Skeletal muscle tissue (tissue), 4 donors: ENCODE data around the gene BPIFB2. TPM values are rescaled to one million over a fixed set of nuclear protein-coding genes. Genes with fewer than 3 reads are reported as not detected.

Source experiments
- H3K27ac ChIP-seq: one replicate; pipeline ENCODE4 v1.7.0; 2013; ENCODE audit warnings: mild to moderate bottlenecking, low read depth, low read length, inconsistent platforms
- H3K27me3 ChIP-seq, 3 donors: one replicate each; pipeline ENCODE4 v1.7.0; 2013; ENCODE audit warnings: low read length in 3 of 3; ENCODE audit not compliant: control insufficient read depth in 3 of 3, insufficient read depth in 3 of 3
- H3K36me3 ChIP-seq, 3 donors: one replicate each; pipeline ENCODE4 v1.7.0; 2013; ENCODE audit warnings: low read length in 3 of 3; ENCODE audit not compliant: control insufficient read depth in 3 of 3, insufficient read depth in 3 of 3
- H3K4me1 ChIP-seq, 3 donors: one replicate each; pipeline ENCODE4 v1.7.0; 2013; ENCODE audit warnings: low read length in 3 of 3, mild to moderate bottlenecking in 3 of 3; ENCODE audit not compliant: control insufficient read depth in 3 of 3, insufficient read depth in 3 of 3
- H3K4me3 ChIP-seq, 3 donors: one replicate each; pipeline ENCODE4 v1.7.0; 2013; ENCODE audit warnings: low read length in 3 of 3
- H3K9ac ChIP-seq, 3 donors: one replicate each; pipeline ENCODE4 v1.7.0; 2013; ENCODE audit warnings: low read length in 3 of 3, mild to moderate bottlenecking in 3 of 3, moderate library complexity in 2 of 3, low read depth in 1 of 3
- H3K9me3 ChIP-seq, 3 donors: one replicate each; pipeline ENCODE4 v1.7.0; 2013; ENCODE audit warnings: low read length in 3 of 3; ENCODE audit not compliant: control insufficient read depth in 3 of 3
- total RNA-seq: library from RNA; depleted of rRNA; stranded (reverse); fragments of >200 nt; gene quantifications from one replicate; pipeline ENCODE4 v1.2.3, GENCODE V29; 2014
- donor health status: Osteomylitis.

The BPIFB2 gene
- total RNA-seq, 1 donor from 2014 or later, result not detected

- Histone ChIP-seq H3K4me1 (no peaks in the 10 kb centered on the region), H3K27me3 (peaks cover 4 to 7% (median 6%) of the 10 kb centered on the region in 3 donors), H3K27ac (no peak overlapping the region), H3K36me3 (no peaks in the 10 kb centered on the region), H3K9me3 (peaks cover 0 to 4% (median 0%) of the 10 kb centered on the region in 3 donors), H3K4me3 (no peak overlapping the region), H3K9ac (no peak overlapping the region)
These were observed 13.9 kb upstream of the BPIFB2 start for GRCh38 chr20:32993496-32994050.

GRCh38 chr20:32995802-32996201 is 11.7 kb upstream of the BPIFB2 start:
- Histone ChIP-seq H3K4me1 (no peaks in the 10 kb centered on the region), H3K4me3 (no peak overlapping the region), H3K27ac (no peak overlapping the region), H3K9me3 (peaks cover 0 to 4% (median 0%) of the 10 kb centered on the region in 3 donors), H3K36me3 (no peaks in the 10 kb centered on the region), H3K9ac (no peak overlapping the region), H3K27me3 (peaks cover 0 to 10% (median 5%) of the 10 kb centered on the region in 3 donors)

DNA sequence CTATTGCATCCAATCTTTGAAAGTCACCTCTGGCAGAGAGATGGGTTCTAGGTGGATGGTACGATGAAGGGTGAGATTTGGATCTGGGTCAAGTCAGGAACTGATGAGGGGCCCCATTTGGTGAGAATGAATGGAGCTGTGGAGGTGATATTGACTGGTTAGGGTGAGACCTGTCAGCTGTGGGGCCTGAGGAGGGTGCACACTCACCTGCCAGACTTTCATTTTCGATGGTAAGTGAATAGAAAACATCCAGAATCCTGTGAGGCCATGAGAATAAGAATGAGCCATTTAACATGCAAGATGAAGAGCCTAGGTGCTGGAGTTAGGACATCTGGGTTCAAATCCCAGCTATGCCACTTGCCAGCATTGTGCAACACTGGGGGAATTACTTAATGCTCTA is 10.1 kb upstream of the BPIFB2 start:
- H3K27me3 ChIP-seq, result peaks cover 0 to 8% (median 8%) of the 10 kb centered on the region in 3 donors
- no peak overlapping the region for H3K9ac ChIP-seq
- no peaks in the 10 kb centered on the region for H3K4me1 ChIP-seq
- no peaks in the 10 kb centered on the region for H3K36me3 ChIP-seq
- no peak overlapping the region for H3K27ac ChIP-seq
- peaks cover 0 to 4% (median 0%) of the 10 kb centered on the region in 3 donors for H3K9me3 ChIP-seq
- H3K4me3 ChIP-seq, result no peak overlapping the region

DNA sequence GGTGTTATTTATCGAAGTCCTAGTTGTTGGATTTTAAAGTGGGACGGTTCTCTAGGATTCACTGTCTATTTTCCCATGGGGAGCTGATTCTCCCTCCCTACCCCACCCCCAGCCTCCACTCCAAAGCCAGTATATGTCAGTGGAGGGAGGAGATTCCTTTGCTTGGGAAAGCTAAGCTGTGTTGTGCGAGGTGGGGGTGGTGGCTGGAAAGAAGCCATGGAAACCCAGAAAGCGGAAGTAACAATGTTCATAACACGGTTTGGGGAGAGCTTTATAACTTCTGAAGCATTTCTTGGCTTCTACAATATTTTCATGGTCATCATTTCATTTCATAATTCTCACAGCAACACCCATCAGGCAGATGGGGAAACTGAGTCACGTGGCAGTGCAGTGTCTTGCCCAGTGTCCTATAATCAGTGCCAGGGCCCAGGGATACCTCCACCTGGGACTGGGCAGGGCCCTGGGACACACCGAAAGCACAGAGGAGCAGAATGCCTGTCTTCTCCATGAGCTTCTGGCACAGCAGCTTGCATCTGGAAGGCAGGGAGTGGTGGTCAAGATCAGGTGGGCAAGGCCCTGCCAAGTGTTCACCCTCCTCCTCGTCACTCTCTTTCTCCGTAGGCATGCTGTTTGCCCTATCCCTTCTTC is 7.8 kb upstream of the BPIFB2 start:
- Histone ChIP-seq H3K27me3 (peaks cover 0 to 12% (median 8%) of the 10 kb centered on the region in 3 donors), H3K4me1 (no peaks in the 10 kb centered on the region), H3K9ac (no peak overlapping the region), H3K4me3 (no peak overlapping the region), H3K36me3 (no peaks in the 10 kb centered on the region), H3K9me3 (peaks cover 0 to 4% (median 0%) of the 10 kb centered on the region in 3 donors), H3K27ac (no peak overlapping the region)

DNA sequence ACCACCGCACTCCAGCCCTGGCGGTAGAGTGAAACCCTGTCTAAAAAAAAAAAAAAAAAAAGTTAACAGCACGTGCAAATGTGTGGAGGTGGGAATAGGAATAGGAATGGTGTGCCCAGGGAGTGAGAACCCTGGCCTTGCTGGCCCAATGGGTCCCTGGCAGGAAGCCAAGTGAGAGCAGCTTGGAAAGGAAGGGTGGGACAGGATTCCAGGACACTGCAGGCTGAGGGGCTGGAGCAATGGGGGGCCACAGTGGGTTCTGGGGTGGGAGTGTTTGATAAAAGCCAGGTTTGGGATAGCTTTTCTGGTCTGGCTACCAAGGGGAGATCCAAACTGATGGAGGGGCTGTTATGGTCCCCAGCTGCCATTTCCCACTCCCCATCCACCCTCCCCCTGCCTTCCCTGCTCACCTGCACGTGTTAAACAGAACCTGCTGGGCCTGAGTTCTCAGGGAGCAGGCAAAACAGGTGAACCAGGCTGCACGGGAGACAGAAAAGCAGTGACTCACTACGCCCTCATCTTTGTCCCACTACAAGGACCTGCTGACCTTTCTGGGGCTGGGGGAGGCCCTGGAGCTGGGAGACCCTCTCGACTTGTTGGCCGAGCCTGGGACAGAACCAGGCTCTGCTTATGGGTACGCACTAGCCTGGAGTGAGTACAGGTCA is 6.6 kb upstream of the BPIFB2 start:
- peaks cover 3 to 7% (median 3%) of the 10 kb centered on the region in 3 donors for H3K9me3 ChIP-seq
- H3K27ac ChIP-seq, result no peak overlapping the region
- no peaks in the 10 kb centered on the region for H3K4me1 ChIP-seq
- no peaks in the 10 kb centered on the region for H3K36me3 ChIP-seq
- no peak overlapping the region for H3K9ac ChIP-seq
- H3K4me3 ChIP-seq, result no peak overlapping the region
- H3K27me3 ChIP-seq, result peaks cover 0 to 14% (median 8%) of the 10 kb centered on the region in 3 donors

DNA sequence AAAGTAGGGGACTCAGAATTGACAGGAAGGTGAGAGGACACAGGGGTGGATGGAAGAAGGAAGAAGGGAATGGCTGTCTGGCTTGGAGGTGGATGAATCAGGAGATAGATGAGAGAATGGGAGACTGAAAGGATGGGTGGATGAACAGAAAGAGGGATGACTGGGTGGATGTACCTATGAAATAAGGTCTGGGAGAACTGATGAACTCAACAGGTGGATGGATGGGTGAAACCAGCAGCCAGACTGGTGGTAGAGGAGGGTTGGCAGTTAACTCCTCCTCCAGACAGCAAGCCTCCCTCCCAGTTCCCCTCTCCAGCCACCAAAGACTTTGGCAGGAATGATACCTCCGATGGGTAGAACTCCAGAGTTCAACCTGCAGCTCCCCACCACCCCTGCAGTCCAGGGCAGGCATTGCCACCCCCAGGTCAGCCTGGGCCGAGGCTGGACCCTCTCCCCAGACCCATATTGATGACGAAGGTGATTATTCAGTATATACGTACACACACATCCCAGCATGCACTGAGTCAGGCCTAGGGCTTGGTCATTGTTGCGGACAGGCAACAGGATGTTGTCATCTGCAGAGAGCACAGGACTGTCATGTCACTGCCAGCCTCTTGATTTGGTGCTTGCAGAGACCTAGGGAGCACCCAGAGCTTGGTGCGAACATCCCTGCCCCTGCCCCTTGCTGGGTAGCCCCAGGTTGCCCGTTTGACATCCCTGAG is 5.3 kb upstream of the BPIFB2 start:
- no peaks in the 10 kb centered on the region for H3K36me3 ChIP-seq
- H3K4me1 ChIP-seq, result no peaks in the 10 kb centered on the region
- no peak overlapping the region for H3K9ac ChIP-seq
- H3K27me3 ChIP-seq, result peaks cover 4 to 22% (median 7%) of the 10 kb centered on the region in 3 donors
- H3K9me3 ChIP-seq, result peaks cover 3 to 7% (median 5%) of the 10 kb centered on the region in 3 donors
- no peak overlapping the region for H3K4me3 ChIP-seq
- H3K27ac ChIP-seq, result no peak overlapping the region

DNA sequence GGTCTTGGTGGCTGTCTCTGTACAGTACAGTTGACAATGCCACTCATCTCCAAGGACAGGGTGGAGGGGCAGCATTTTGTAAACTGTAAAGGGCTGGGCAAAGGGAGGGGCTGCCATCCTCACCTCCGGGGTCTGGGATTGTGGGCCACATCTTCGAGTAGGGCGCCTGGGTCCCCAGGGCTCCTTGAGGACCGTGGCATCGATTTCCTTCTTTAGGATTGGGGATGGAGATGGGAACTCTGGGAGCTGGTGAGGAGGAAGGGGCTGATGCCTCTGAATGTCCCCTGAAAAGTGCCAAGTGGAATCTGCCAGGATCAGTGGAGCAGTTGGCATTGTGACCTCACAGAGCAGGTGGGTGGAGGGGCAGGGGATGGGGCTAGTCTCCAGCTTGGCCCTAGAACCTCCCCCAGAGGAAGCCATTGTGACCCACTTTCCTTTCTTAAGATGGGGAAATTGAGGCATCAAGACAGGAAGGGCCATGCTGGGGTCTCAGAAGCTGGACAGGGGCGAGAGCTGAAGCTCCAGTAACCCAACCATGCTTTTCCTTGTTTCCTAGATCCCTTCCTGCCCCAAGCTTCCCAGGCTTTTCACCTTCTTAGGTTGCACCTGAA is 3.3 kb upstream of the BPIFB2 start, which contains the start of gene SUN5:
TSS of gene SUN5 (minus strand) at position 293 of the 611 bp plus-strand sequence. CDS start at position 200, 93 bp downstream.
- no peak within 1 kb of the TSS for H3K4me3 ChIP-seq
- peaks cover 3 to 7% (median 5%) of the 10 kb centered on the region in 3 donors for H3K9me3 ChIP-seq
- no peak within 1 kb of the TSS for H3K27ac ChIP-seq
- H3K9ac ChIP-seq, result no peak within 1 kb of the TSS
- H3K4me1 ChIP-seq, result no peaks in the 10 kb centered on the region
- no peaks in the 10 kb centered on the region for H3K36me3 ChIP-seq
- peaks cover 4 to 26% (median 7%) of the 10 kb centered on the region in 3 donors for H3K27me3 ChIP-seq

GRCh38 chr20:33005132-33005566 is 2.4 kb upstream of the BPIFB2 start:
- Histone ChIP-seq H3K27me3 (peaks cover 4 to 20% (median 7%) of the 10 kb centered on the region in 3 donors), H3K4me3 (no peak overlapping the region), H3K9ac (no peak overlapping the region), H3K36me3 (no peaks in the 10 kb centered on the region), H3K9me3 (peaks cover 3 to 7% (median 5%) of the 10 kb centered on the region in 3 donors), H3K27ac (no peak overlapping the region), H3K4me1 (no peaks in the 10 kb centered on the region)

DNA sequence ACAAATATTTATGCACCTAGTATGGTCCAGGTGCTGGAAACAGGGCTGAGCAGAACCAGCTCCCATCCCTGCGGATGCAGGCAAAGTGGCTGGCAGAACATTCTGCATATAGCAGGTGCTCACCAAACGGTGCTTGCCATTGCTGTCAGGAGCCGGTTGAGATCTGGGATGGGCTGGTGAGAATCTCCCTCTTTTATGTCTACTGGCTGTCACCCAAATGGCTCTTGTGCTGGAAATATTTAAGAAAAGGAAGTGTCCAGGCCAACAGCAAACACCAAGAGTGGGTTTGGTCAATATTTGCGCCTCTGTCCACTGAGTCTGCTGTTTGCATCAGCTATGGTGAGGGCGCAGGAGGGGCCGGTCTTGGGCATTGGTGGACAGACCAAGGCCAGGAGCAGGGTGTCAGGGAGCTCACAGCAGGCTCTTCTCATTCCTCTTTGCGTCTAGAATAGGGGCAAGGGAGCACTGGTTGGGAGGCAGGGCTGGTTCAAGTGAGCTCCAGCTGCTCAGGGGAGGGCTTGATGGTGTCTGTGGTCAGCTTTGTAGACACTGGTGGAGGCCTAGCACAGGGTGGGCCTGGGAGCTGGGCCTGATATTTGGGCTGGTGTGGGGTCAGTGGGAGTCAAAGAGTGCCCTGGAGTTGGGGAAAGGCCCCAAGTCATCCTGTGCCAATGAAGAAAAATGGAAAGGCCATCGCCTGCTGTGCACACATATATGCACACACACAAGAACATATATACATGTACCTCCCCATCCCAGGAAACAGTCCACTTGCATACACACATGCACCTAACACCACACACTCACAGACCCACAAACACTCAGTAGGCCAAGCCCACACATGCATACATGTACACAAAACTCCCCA is 1.4 kb upstream of the BPIFB2 start:
- Histone ChIP-seq H3K4me3 (no peak overlapping the region), H3K36me3 (no peaks in the 10 kb centered on the region), H3K4me1 (no peaks in the 10 kb centered on the region)

More for the DNA sequence above, 1.4 kb upstream of the BPIFB2 start:
- Histone ChIP-seq H3K27ac (no peak overlapping the region), H3K9me3 (peaks cover 3 to 7% (median 5%) of the 10 kb centered on the region in 3 donors), H3K9ac (no peak overlapping the region), H3K27me3 (peaks cover 7 to 27% (median 17%) of the 10 kb centered on the region in 3 donors)
